NCI-H1436 treated with DMSO at 0.1 percent for 48 hours (cell line): Measurements from ENCODE around the gene MRPL14.

Experiments used
- DNase-seq: peaks from one replicate; lab custom pipeline; 2025; lab: John Stamatoyannopoulos, UW

MRPL14 gene

DNA sequence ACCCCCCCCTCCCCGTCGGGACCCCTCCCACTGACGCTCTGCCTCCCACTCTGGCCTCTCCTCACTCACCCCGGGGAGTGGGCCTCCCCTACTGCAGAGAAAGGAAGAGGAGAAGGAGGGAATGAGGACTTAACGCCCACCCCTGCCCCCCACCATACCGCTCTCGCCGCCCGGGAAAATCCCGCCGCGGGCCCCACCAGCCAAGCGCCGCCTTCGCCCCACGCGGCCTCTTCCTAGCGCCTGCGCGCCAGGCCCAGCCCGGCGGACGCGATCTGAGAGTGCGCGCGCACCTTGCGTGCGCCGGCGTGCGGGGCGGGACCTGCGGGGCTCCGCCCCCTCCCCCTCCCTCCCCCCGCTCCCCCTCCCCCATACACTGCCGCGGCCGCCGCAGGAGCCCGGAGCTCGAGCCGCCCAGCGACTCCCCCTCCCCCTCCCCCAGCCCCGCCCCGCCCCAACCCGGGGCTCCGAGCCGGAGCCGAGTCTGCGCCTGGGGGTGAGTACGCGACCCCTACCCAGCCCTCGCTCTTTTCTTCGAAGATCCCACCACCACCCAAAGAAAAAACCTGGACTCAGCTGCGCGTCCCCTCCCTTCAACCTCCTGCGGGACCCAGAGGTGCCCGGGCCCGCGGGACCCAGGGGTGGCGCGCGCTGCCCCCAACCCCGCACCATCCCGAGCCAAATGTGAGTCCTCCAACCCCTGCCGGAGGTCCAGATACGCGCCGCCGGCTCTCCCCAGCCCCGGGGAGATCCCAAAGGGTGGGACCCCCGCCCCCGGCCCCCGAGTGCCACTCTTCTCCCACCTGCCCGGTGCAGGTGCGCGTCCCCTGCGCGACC, at the start of gene MRPL14, which contains the start of gene TMEM63B:
Gene MRPL14, minus strand, starts transcription at position 267 of the 834 bp plus-strand sequence. CDS start 10,841 bp downstream, outside the sequence.
Gene TMEM63B, plus strand, starts transcription at position 369 of the 834 bp plus-strand sequence. CDS start 7,031 bp downstream, outside the sequence.
- DNase-seq, result peak; percentile 46

DNA sequence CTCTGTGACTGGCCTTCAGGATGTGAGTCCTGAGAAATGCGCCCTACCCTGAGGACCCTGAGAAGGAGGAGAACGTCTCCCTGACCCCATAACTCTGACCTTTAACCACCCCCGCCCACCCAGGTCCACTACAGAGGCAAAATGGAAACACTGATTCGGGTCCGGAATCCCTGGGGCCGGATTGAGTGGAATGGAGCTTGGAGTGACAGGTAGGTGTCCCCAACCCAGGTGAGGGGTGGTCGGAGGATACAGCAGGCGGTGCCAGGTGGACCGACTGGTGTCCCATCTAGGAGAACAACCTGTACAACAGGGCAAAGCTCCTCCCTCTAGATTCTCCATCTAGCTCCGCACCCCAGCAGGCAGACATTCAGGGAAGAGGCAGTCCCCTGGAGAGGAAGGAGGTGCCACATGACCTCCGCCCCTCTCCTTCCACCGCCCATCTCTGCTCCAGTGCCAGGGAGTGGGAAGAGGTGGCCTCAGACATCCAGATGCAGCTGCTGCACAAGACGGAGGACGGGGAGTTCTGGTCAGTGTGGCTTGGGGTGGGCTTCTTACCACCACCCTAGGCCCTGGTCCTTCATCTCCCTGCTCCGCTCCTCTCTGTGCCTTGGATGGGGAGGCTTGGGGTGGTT, 49.0 kb upstream of the MRPL14 start:
- no peak for DNase-seq

DNA sequence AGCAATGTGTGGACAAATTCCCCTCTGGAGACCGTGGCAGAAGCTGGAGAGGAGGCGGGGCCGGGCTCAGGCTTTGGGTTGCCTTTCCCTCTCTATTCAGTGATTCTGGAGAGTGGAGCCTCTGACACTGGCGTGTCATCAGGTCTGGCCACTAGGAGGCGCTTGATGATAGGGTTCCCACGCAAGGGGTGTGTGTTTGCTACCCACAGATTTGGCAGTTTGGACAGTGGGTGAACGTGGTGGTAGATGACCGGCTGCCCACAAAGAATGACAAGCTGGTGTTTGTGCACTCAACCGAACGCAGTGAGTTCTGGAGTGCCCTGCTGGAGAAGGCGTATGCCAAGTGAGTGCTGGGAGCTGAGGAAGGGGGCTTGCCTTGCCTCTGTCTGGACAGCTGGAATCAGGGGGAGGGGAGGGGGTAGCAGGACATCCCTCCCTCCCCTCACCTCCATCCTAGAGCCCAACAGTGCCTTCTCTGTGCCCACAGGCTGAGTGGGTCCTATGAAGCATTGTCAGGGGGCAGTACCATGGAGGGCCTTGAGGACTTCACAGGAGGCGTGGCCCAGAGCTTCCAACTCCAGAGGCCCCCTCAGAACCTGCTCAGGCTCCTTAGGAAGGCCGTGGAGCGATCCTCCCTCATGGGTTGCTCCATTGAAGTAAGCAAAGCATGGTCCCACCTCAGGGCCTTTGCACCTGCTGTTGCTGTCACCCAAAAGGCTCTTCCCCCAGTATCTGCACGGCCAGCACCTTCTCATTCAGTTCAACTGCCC, 45.7 kb upstream of the MRPL14 start:
- peak; percentile 37 for DNase-seq

DNA sequence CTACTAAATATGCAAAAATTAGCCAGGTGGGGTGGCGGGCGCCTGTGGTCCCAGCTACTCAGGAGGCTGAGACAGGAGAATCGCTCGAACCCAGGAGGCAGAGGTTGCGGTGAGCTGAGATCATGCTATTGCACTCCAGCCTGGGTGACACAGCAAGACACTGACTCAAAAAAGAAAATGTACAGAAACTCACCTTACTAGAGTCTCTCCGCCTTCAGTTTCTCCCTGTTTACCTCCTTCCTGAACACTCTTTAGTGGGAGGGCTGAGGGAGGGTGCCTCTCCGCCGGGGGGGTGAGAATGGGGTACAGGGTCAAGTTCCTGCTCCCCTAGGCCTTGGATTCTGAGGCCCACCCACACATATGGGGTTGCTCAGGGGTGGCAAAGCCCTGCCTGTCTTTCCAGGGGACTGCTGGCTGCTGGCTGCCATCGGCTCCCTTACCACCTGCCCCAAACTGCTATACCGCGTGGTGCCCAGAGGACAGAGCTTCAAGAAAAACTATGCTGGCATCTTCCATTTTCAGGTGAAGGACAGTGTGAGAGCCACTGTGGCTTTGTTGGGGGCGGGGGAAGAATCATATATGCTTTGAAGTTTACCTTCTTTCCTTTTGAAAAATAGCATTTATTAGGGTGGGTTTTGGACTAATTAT, 44.8 kb upstream of the MRPL14 start:
- DNase-seq, result no peak

DNA sequence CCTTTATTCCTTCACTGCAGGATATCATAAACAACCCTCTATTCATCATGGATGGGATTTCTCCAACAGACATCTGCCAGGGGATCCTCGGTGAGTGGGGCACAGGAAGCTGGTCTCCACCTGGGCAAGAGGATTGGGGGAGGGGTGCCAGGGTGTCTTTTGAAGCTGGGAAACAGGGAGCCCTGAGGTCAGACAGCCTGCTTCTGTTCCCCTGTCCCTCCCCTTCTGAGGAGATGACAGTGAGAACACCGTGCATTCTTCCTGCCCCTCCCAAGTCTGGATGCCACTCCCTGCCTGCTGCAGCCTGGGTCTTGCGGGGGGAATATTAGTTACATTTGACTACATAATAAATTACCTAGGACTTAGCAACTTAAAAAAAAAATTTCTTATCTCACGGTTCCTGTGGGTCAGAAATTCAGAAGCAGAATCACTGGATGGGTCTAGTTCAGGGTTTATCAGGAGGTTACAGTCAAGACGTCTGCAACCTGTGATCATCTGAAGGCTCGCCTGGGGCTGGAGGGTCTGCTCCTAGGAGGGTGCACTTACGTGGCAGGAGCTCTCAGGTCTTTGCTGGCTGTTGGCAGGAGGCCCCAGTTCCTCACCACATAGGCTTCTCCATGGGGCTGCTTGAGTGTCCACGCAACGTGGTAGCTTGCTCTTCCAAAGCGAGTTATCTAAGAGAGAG, 42.8 kb upstream of the MRPL14 start:
- DNase-seq, result no peak

DNA sequence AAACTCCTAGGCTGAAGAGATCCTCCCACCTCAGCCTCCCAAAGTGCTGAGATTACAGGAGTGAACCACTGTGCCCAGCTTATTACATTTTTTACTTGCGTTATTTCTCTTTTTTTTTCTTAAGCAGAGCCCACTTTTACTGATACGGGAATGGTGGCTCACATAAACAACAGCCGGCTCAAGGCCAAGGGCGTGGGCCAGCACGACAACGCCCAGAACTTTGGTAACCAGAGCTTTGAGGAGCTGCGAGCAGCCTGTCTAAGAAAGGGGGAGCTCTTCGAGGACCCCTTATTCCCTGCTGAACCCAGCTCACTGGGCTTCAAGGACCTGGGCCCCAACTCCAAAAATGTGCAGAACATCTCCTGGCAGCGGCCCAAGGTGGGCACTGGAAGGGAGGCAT, 41.9 kb upstream of the MRPL14 start:
- DNase-seq, result no peak

DNA sequence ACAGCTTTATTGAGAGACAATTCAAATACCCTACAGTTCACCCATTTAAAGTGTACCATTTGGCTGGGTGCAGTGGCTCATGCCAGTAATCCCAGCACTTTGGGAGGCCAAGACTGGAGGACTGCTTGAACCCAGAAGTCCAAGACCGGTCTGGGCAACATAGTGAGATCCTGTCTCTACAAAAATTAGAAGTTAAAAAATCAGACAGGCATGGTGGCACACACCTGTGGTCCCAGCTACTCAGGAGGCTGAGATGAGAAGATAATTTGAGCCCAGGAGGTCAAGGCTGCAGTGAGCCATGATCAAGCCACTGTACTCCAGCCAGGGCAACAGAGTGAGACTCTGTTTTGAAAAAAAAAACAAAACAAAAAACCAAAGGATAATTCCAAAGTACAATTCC, 40.3 kb upstream of the MRPL14 start:
- DNase-seq, result no peak

DNA sequence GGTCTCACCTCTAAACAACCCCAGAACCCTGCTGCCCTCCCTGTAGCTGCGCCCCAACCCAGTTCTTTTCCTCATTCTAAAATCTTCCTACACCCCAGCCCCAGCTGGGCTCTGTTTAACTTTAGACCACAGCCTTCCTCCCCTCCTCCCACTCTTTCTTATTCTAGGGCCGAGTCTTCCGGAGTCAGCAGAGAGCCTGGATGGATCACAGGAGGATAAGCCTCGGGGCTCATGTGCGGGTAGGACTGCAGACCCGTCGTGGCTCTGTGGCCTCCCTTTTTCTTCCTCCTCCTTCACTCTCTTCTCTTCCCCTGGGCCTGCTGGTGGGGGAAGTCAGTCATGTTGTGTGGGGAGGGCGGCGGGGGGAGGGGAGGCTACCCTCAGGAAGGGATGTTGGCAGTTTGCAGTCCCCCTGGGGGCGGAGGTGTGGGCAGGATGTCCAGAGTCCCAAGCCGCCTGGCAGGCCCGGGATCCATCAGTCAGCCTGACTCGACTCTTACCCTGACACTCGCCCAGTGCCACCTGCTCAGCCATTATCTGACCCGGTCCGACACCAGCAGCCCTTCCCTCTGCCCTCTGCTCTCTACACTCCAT, 39.4 kb upstream of the MRPL14 start:
- no peak for DNase-seq

DNA sequence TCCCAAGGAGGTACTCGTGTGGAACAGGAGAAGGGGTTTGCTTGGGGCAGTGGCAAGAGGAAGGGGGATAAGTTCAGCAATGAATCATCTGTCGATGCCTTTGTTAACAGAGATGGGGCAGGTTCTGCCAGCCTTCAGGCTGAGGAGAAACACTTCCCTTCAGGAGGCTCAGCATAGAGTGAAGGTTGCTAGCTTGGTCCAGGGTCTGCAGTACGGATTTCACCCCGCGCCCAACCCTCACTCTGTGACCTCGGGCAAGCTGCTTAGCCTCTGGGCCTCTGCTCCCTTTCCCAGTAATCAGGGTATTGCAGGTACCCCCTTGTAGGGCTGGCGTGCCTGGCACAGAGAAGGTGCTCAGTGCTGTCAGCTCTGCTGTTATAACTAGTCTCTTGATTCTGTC, 38.9 kb upstream of the MRPL14 start:
- DNase-seq, result no peak

DNA sequence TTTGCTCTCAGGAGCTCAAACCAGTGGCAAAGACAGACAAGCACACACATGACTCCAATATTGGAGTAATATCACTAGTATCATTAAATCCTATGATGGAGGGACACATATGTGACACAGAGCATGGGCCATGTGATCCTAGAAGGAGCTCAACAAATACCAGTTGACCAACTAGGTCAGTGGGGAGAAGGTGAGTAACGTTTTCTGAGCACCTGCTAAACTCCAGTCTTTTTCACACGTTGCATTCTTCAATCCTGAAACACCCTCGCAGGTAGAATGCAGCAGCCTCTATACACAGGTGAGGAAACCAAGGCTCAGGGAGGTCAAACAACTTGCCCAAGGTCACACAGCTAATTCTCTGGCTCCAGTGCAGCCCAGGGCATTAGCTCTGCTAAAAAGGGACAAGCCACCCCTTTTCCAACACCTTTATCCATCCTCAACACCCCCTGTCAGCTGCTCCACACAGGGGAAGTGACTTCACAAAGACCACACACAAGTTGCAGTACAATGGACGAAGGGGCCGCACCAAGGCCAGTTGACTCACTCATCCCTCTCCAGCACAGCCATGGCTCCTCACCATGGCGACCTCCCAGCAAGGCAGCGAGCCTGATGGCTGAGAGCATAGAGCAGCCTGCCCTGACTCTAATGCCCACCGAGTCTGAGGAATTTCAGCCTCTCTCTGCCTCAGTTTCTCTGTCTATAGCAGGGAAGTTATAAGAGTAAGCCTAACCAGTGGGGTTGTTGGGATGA, 35.8 kb upstream of the MRPL14 start:
- DNase-seq, result no peak

DNA sequence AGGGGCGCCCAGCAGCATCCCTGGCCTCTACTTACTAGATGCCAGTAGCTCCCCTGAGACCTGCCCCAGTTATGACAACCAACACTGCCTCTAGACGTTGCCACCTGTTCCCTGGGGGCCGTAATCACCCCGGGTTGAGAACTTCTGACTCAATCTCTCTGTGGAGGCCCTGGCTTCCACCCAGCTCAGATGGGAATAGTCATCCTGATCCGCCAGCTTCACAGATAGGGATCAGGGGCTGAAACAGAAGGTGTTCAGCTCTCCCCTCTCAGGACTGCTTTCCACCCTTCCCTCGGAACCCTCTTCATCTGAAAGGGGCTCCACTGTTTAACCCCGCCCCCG, 34.7 kb upstream of the MRPL14 start:
- DNase-seq, result peak; percentile 76

DNA sequence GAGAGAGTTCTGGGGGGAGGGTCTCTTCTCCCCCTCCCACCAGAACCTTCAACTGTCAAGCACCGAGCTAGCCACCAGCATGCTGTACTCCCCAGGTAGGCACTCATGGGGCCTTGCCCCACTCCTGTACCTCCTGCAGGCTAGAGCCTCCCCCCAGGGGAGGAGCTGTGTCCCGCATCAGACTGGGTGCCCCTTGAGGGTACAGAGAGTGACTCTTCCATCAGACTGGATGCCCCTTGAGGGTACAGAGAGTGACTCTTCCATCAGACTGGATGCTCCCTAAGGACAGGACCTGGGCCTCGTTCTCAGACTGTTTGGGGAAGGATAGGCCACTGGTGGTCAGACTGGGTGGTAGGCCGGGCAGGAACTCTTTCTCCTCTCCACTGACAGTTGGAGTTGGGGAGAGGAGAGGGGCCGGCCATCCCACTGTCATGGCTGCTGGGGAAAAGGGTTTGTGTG, 31.5 kb upstream of the MRPL14 start, which contains the start of gene CAPN11:
Gene CAPN11, plus strand, starts transcription at position 51 of the 459 bp plus-strand sequence. Its CDS starts 29 bp downstream, at position 80.
- no peak for DNase-seq

DNA sequence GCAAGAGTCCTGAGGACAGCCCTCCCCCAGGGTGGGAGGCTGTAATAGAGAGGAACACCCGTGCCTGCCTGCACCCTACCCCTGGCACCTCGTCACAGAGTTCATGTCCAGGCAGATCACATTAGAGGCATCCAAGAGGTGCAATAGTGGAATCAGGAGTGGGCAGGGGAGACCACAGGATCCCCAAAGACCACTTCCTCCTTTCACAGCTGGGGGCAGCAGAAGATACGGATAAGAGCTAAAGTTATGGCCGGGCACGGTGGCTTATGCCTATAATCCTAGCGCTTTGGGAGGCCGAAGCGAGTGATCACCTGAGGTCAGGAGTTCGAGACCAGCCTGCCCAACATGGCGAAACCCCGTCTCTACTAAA, 29.9 kb upstream of the MRPL14 start:
- DNase-seq, result no peak

DNA sequence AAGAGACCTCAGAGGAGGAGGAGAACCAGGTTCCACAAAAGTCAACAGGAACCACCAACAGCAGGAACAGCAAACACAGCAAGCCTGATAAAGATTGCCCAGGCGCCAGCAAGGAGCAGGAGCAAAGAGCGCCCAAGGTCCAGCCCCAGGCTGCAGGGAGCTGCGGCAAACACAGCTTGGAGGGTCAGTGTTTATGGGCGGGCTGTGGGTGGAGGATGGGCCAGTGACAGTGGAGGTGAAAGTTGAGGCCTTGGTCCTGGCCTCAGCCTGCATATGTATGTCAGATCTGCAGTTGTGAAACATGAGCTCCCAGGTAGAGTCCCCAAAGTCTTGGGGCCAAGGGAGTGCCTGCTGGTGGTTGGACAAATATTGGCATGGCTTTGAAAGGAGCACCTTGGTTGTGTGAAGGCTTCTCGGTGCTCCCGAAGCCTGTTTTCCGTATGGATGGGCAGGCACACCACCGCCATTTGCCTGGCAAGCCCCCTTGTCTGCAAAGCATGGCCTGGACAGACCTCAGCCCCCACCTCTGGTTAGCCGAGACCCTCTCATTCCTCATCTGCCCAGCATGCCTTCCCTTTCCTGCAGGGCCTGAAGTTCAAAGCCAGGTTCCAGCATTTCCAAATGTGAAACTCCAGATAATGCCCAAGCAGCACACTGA, 29.4 kb upstream of the MRPL14 start:
- DNase-seq, result no peak

DNA sequence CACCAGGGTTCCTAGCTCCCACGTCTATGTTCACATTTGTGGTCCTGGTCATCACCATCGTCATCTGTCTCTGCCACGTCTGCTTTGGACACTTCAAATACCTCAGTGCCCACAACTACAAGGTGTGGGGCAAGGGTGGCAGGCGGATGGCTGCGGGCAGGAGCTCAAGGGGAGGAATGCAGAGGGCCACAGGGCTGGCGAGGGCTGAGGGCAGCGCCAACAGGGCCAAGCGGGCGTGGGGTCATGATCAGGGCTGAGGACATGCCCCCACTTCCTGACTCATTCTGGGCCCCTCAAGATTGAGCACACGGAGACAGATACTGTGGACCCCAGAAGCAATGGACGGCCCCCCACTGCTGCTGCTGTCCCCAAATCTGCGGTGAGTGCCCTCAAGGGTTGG, 26.8 kb upstream of the MRPL14 start:
- no peak for DNase-seq

DNA sequence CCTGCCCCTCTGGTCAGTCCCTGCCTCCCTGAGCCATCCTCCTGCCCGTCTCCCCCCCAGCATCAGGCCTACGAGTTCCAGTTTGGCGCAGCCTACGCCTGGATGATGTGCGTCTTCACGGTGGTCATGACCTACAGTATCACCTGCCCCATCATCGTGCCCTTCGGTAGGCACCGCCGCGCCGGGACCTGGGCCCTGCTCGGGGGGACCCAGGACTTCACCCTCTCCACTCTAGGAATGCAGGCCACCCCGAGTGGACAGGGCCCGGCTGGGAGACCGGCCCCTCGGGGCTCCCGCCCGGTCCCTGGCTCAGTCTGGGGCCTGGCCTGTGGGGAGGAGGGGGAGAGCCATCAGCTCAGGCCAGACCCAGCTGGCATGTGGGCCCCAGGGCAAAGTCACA, 25.3 kb upstream of the MRPL14 start:
- no peak for DNase-seq

DNA sequence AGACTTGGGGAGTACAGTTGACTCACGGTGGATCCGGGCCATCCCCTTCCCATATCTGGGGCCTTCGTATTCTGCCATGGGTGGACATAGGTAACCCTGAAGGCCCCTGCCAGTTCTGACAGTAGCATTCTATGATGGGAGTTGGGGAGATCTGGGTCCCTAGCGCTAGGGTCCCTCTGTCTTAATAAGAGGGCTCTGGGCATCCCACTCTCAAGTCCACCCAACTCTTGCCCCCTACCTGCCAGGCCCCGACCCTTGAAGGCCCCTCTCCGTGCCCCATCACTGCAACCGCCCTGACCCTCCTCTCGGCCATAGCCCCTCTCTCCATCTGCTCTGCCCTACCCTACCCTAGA, 24.8 kb upstream of the MRPL14 start:
- DNase-seq, result no peak

DNA sequence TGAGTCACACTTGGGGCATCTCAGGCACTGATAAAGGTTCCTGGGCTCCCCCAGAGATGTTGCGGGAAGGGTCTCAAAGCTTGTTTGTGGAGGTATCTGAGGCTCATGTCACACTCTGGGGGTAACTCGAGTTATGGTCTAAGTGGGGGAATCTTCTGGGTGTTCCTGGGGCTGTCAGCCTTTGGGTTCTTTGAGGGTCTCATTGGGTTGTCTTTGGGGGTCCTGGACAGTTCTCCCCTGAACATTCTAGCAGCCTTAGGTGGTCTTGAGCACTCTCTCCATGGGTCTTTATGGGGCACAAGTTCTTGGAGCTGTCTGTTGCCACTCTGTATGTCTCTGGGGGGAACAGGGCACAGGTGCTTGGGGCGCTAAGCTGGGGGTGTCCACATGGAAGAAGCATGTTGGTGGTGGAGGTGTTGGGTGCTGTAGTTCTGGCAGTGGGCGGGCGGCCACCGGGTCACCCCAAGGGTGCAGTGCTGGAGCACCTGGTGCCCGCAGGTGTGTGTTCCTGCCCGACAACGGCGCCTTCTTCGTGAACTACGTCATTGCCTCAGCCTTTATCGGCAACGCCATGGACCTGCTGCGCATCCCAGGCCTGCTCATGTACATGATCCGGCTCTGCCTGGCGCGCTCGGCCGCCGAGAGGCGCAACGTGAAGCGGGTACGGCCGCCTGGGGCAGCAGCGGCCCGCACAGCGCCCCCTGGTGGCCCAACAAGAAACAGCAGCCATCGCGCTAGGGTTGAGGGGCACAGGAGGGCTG, 24.3 kb upstream of the MRPL14 start:
- DNase-seq, result no peak

DNA sequence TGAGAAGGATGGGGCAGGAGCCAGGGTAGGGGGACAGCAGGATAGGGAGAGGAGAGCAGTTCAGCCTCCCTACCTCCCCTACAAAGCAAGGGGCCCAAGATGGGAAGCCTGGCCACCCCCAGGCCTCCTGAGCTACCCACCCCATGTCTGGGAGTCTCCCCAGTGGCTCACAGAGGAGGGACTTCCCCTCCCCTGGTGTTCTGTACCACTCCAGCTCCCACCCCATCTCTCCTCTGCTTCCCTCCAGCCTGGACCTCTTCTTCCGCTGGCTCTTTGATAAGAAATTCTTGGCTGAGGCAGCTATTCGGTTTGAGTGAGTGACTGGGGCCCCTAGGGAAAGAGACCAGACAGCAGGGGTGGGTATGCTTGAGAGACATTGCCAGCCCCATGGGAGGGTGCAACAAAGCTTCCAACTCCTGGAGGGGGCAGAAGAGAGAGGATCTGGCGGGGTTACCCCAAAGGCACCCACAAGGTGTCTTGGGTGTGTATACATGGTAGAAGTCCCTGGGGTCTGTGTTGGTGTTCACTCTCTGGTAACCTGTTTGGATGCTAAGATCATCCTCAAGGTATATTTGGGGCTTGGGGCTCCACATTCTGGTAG, 23.2 kb upstream of the MRPL14 start:
- no peak for DNase-seq
